Neutrophil (primary cell): ENCODE results near the gene FAM174A.

Experiments
- H3K27ac ChIP-seq: fragments of 200-600 bp; sonication (generic); 2 replicates; pipeline ENCODE4 v1.5.1; 2016; ENCODE audit warnings: mild to moderate bottlenecking, moderate library complexity
- H3K27me3 ChIP-seq: fragments of 200-600 bp; sonication (generic); 2 replicates; pipeline ENCODE4 v1.6.0; 2016; ENCODE audit warnings: mild to moderate bottlenecking
- H3K36me3 ChIP-seq: fragments of 200-600 bp; sonication (generic); 2 replicates; pipeline ENCODE4 v1.5.1; 2017
- H3K4me1 ChIP-seq, 2 experiments: fragments of 200-600 bp in 1 of 2; sonication (generic) in 1 of 2; 1 replicate in 1 of 2; 2 replicates in 1 of 2; pipeline versions ENCODE4 v1.5.1 to v1.6.1; 2013 to 2016; ENCODE audit warnings: low read depth in 1 of 2, low read length in 1 of 2, mild to moderate bottlenecking in 1 of 2, moderate library complexity in 1 of 2; ENCODE audit not compliant: control insufficient read depth in 1 of 2, insufficient read depth in 1 of 2
- H3K4me3 ChIP-seq, 2 experiments: fragments of 200-600 bp in 1 of 2; sonication (generic) in 1 of 2; 1 replicate in 1 of 2; 2 replicates in 1 of 2; pipeline ENCODE4 v1.5.1; 2013 to 2016; ENCODE audit warnings: low read depth in 1 of 2, low read length in 1 of 2, mild to moderate bottlenecking in 1 of 2, moderate library complexity in 1 of 2
- H3K9me3 ChIP-seq: fragments of 200-600 bp; sonication (generic); 2 replicates; pipeline ENCODE4 v1.5.1; 2016
- CTCF ChIP-seq: fragments of 200-600 bp; sonication (generic); IDR thresholded peaks from 2 replicates; pipeline ENCODE4 v1.5.1; 2016; ENCODE audit warnings: antibody characterized with exemption

The FAM174A gene

GRCh38 chr5:100553209-100553608 is 18.0 kb downstream of the FAM174A start:
- TF ChIP-seq CTCF, result no peak
- Histone ChIP-seq H3K4me3 (no peak overlapping the region), H3K36me3 (no peaks in the 10 kb centered on the region), H3K27me3 (no peaks in the 10 kb centered on the region), H3K4me1 (peaks cover 3 to 6% of the 10 kb centered on the region in 2 experiments), H3K9me3 (no peaks in the 10 kb centered on the region), H3K27ac (no peak overlapping the region)

- Histone ChIP-seq H3K36me3 (peaks cover 9% of the 10 kb centered on the region), H3K4me3 (no peak overlapping the region), H3K27ac (no peak overlapping the region), H3K9me3 (no peaks in the 10 kb centered on the region), H3K4me1 (no peaks in the 10 kb centered on the region), H3K27me3 (no peaks in the 10 kb centered on the region)
- TF ChIP-seq CTCF, result no peak
Measured at GRCh38 chr5:100560860-100561259, 25.7 kb downstream of the FAM174A start.

- Histone ChIP-seq H3K4me3 (no peak overlapping the region), H3K27me3 (no peaks in the 10 kb centered on the region), H3K27ac (no peak overlapping the region), H3K9me3 (no peaks in the 10 kb centered on the region), H3K36me3 (peaks cover 9% of the 10 kb centered on the region), H3K4me1 (no peaks in the 10 kb centered on the region)
- TF ChIP-seq CTCF, result no peak
Measured at GRCh38 chr5:100562821-100563220, 27.6 kb downstream of the FAM174A start.

- Histone ChIP-seq H3K9me3 (no peaks in the 10 kb centered on the region), H3K27ac (no peak overlapping the region), H3K4me3 (no peak overlapping the region), H3K36me3 (peaks cover 9% of the 10 kb centered on the region), H3K27me3 (no peaks in the 10 kb centered on the region), H3K4me1 (no peaks in the 10 kb centered on the region)
- no peak for TF ChIP-seq CTCF
Measured at GRCh38 chr5:100566382-100567141, 31.4 kb downstream of the FAM174A start.

GRCh38 chr5:100574716-100575115 is 39.5 kb downstream of the FAM174A start:
- Histone ChIP-seq H3K4me1 (no peaks in the 10 kb centered on the region), H3K36me3 (no peaks in the 10 kb centered on the region), H3K27me3 (no peaks in the 10 kb centered on the region), H3K4me3 (no peak overlapping the region), H3K9me3 (no peaks in the 10 kb centered on the region), H3K27ac (no peak overlapping the region)
- no peak for TF ChIP-seq CTCF
